ENCODE measurements around the gene TYW1.
"Not testable (repeated sequence)": the region's sequence is repeated elsewhere in the genome, so short reads cannot be mapped to it uniquely, and the experiment has no call there.

The TYW1 gene

DNA sequence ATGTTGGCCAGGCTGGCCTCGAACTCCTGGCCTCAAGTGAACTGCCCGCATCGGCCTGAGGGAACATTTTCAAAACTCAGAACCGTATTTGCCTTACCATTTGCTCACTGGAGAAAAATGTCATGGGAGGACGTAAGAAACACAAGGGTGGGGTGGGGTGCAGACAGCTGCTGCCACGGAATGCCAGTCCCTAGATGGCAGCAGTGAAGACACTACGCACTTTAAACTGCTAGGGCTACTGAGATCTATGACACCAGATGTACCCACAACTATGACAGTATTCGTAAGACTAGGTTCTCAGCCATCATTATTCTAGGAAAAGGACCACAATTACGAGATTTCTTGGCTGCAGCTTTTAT is 2.0 kb upstream of the TYW1 start:
- DNase-seq, result peak; percentile 66 to 74 (median 68)

DNA sequence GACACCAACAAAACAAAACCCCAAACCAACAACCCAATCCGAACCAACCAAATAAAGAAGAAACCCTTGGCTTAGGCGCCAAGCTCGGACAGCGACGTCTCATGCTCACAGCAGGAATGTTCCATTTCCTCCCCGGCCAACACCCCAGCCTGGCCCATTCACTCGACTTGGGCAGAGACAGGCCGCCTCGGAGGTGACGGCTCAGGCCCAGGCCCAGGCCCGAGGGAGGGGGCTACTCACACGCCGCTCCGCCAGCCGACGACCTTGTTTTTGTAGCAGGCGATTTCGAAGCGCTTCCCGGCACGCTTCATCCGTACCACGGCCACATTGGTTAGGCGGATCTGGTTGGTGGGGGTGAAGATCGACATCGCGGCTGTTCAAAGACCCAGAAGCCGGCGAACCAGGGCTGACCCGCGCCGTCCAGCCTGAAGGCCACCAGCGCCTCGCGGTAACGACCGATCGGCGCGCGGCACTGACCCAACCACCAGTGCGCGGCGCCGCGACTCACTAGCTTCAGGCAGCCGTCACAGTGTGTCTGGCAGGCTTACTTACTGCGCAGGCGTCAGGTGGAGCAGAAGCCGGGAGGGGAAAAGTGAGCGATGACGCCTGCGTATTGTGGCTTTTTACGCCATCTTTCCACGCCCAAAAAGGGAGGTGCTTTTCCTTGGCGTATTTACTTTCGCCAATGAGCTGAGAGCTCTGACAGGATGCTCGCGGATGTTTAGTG is 1.4 kb upstream of the TYW1 start, which contains the start of gene SBDS:
SBDS (minus strand) TSS at position 537 of the 727 bp plus-strand sequence; CDS start at position 368, 169 bp downstream.
- peak; percentile 97 to 99 (median 98) for DNase-seq

- DNase-seq, result peak in 2 of 4 experiments; percentile 14 to 32
Measured at GRCh38 chr7:67000601-67001258, 4.1 kb downstream of the TYW1 start.

- not testable (repeated sequence) for DNase-seq
Measured at GRCh38 chr7:67004145-67004544, 7.5 kb downstream of the TYW1 start.

- DNase-seq, result no peak
Measured at GRCh38 chr7:67006965-67007364, 10.3 kb downstream of the TYW1 start.

DNA sequence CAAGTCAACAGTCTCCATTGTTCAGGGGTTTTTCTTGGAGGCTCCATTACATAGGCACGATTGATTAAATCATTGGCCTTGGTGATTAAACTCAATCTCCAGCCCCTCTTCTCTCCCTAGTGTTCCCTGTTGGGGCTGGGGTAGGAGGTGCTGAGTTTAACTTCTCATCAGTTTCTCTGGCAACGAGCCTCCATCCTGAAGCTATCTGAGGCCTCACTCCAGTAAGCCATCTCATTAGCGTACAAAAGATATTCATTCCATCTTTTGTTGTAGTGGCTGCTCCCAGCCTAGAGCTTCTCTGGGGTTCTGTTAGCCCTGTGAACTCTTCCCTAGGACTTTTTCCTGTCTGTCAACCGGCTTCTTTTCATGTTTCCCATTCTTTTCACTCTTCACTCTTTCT is 11.6 kb downstream of the TYW1 start:
- no peak for DNase-seq

- DNase-seq, result not testable (repeated sequence)
Measured at GRCh38 chr7:67009677-67010076, 13.0 kb downstream of the TYW1 start.

DNA sequence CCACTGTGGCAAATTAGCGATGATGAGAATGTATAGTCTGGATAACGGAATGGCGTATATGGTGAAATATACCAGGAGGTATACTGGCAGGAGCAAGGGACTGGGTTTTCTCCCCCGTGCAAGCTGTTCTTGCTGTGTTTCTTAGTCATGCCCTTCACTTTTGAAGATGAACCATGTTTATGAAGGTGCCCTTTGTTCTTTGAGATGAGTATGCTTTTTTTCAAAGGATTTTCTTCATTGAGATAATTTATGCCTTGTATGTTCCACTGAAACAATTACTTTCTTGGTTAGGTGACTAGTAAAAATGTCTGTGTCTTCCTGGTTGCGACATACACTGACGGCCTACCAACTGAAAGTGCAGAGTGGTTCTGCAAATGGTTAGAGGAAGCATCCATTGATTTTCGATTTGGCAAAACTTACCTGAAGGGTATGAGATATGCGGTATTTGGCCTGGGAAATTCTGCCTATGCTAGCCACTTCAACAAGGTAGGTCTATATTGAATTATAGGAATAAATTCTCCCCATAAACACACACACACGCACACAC is 17.5 kb downstream of the TYW1 start:
- DNase-seq, result not testable (repeated sequence)

GRCh38 chr7:67017971-67018370 is 21.3 kb downstream of the TYW1 start:
- peak in 3 of 4 experiments; percentile 11 to 14 (median 14) for DNase-seq

- no peak for DNase-seq
Measured at GRCh38 chr7:67018940-67019339, 22.3 kb downstream of the TYW1 start.

DNA sequence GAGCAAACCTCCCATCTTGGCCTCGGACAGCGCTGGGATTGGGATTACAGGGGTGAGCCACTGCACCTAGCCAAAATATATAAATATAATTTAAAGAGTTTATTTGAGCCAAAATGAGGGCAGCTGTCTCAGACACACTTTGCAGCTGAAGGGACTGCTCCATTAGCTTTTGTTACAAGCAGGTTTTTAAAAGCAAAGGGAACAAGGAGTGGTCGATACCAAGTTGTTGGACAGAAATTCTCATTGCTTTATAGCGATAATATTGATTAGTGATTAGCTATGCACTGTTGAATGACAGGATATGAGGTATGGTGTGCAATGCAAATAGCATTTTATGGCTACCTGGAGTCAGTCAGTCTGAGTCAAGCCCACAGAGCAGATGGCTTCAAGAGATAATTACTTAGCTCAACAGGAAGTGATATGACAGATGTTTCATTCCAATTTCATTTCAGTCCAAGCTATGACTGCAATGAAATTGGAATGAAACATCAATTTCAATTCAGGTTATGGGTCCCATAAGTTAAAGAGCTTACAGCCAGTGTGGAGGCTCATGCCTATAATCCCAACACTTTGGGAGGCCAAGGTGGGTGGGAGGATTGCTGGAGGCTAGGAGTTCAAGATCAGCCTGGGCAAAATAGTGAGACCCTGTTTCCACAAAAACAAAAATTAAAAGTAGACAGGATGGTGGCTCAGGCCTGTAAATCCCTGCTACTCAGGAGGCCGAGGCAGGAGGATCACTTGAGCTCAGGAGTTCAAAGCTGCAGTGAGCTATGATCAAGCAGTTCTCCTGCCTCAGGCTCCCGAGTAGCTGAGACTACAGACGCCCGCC is 23.1 kb downstream of the TYW1 start:
- no peak for DNase-seq

- no peak for DNase-seq
Measured at GRCh38 chr7:67021260-67021659, 24.6 kb downstream of the TYW1 start.

DNA sequence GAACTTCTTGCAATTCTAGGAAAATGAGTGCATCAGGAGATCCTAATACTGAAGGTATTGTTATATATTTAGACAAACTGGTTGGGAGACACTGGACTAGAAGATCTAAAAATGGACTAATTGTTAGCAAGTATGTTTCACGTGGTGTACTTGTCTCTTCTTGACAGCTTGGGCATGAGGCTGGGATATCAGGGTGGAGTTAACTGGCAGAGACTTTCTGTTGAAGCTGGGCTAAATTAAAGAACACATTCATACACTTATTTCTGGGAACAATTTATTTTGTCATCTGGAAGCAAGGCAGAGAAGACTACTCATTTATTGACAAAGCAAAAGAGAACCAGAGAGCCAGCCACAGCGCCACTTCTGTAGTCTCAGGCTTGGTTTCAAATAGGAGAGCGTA is 25.9 kb downstream of the TYW1 start:
- no peak for DNase-seq

GRCh38 chr7:67025459-67025858 is 28.8 kb downstream of the TYW1 start:
- not testable (repeated sequence) for DNase-seq

DNA sequence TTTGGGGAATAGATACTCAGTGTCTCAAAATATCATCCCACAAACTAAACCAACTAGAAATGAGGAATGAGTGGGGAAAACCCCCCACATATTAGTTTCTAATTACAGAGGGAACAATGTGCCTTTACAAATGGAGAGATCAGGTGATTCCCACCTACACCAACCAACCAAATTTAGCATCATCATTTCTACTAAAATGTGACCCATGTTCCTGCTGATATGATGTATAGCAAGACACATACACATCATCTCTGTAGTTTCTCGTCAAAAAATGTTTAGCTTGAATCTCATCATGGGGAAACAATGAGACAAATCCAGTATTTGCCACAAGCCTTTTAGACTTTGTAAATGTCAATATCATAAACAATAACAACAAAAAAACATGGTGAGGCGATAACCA is 35.1 kb downstream of the TYW1 start:
- not testable (repeated sequence) for DNase-seq

GRCh38 chr7:67033251-67033650 is 36.6 kb downstream of the TYW1 start:
- no peak for DNase-seq

DNA sequence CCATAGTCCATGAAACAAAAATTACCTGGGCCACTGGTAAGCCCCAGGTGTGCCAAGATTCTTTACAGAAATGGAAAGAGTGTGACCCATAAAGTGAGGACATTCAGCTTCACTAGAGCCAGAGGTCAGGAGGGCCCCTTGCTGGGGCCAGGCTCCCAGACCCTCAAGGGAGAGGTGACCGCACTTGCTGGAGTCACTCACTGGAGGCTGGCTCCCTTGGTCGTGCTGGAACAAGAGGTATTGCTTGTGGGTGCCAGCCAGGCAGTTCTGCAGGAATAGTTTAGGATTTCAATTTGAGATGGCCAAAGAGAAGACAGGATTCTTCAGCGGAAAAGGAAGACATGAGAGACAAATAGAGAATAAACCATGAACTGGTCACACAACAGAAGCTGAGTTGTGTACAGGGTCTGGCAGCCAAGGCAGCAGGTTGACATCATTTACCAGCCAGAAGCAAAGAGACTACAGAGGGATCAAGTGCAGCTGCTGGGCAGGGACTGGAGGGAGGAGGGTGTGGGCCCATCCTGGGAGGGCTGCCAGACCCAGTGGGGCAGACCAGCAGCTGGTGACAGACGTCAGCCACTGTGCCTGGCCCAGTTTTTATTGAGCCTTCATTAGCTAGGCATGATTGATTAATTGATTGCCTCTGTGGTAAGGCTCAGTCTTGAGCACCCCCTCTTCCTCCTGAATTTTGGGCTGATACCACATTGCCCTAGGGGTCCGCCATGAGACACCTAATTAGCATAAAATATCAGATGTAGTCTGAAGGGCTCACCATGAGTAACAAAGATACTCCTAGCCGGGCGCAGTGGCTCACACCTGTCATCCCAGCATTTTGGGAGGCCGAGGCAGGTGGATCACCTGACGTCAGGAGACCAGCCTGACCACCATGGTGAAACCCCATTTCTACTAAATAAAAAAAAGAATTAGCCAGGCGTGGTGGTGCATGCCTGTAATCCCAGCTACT is 40.1 kb downstream of the TYW1 start:
- DNase-seq, result not testable (repeated sequence)

- not testable (repeated sequence) for DNase-seq
Measured at GRCh38 chr7:67040832-67041231, 44.2 kb downstream of the TYW1 start.

DNA sequence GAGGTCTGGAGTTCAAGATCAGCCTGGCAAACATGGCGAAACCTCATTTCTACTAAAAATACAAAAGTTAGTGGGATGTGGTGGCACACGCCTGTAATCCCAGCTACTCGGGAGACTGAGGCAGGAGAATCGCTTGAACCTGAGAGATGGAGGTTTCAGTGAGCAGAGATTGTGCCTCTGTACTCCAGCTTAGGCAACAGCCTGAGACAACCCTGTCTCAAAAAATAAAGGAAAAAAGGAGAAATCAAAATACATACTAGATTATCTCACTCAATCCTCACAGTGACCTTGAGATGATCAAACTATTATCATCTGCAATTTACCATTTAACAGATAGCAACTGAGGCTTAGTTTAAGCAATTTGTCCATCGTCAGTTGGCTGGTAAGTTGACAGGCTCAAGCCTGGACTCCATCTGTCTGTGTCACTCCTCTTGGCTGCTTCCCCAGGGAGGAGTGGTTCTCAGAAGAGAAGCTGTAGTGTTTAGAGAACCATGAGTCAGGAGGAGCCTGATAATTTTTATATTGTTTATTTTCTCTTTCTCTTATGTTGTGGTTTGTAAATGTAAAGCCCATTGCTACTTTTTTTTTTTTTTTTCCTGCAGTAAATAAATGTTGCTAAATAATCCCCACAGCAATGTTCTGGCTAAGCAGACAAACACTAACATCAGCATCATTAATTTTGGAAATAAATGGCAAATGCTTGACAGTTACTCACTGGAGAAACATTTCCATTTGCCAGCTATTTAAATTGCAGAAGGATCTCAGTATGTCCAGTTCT is 46.3 kb downstream of the TYW1 start:
- DNase-seq, result peak in 3 of 4 experiments; percentile 6 to 25 (median 18)

DNA sequence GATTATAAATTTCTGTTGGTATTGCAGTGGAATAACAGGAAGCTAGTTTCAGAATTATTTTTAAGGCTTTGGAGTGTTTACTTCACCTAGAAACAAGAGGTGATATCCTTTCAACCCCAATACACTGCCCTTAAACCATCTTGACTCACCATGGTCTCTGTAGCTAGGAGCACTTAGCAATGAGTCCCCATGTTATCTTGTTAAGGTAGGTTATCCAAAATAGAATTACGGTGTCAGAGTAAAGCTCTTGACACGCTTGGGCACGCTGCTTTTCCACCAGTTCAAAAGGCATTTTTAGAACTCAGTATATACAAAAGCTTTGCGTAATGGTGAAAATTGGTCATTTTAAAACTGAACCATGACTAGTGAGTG is 46.9 kb downstream of the TYW1 start:
- DNase-seq, result not testable (repeated sequence)

DNA sequence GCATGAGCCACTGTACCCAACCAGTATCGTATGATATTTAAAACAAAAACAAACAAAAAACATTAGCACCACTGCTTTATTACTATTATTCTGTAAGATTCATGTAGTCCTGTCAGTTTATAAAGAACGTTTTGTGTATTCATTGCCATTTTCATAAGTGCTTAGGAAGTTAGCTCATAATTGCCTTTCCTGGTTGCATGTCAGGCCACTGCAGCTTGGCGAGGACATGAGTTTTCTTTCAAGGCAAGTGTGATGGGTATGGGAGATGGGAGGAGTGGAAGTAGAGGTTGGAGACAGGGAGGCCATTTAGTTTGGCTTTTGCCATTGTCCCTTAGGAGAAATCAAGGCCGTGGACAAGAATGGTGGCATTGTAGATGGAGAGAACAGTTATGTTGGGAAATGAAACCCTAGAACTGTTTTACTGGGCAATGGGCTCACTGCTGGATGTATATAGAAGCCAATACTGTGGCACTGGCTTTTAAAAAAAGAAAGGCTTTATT is 48.9 kb downstream of the TYW1 start:
- no peak for DNase-seq

All from suppressor macrophage (primary cell).